Liver (tissue), 9 donors: ENCODE results near the gene DGCR2. TPM values are rescaled to one million over a fixed set of nuclear protein-coding genes. Genes with fewer than 3 reads are reported as not detected.

Source experiments
- DNase-seq: peaks from one replicate; pipeline ENCODE4 v3.0.0-alpha.2; 2017; ENCODE audit warnings: low spot score
- H3K27ac ChIP-seq, 2 donors: one replicate each; pipeline ENCODE4 v1.7.0; 2013; ENCODE audit warnings: inconsistent platforms in 2 of 2, low read length in 2 of 2, control low read depth in 1 of 2, low read depth in 1 of 2, mild to moderate bottlenecking in 1 of 2
- H3K27me3 ChIP-seq, 4 donors: one replicate each; pipeline versions ENCODE4 v1.6.1 to v1.7.0; 2013; ENCODE audit warnings: low read length in 3 of 4, inconsistent platforms in 1 of 4, mild to moderate bottlenecking in 1 of 4, moderate library complexity in 1 of 4; ENCODE audit not compliant: control insufficient read depth in 4 of 4, insufficient read depth in 4 of 4
- H3K36me3 ChIP-seq, 4 donors: one replicate each; pipeline versions ENCODE4 v1.6.1 to v1.7.0; 2013; ENCODE audit warnings: low read length in 3 of 4, mild to moderate bottlenecking in 3 of 4, low read depth in 1 of 4, moderate library complexity in 1 of 4; ENCODE audit not compliant: control insufficient read depth in 4 of 4, insufficient read depth in 3 of 4
- H3K4me1 ChIP-seq, 4 donors: one replicate each; pipeline versions ENCODE4 v1.6.1 to v1.7.0; 2013; ENCODE audit warnings: low read length in 3 of 4, mild to moderate bottlenecking in 3 of 4, moderate library complexity in 1 of 4; ENCODE audit not compliant: control insufficient read depth in 4 of 4, insufficient read depth in 4 of 4
- H3K4me3 ChIP-seq, 3 donors: one replicate each; pipeline versions ENCODE4 v1.6.1 to v1.7.0; 2013; ENCODE audit warnings: low read length in 3 of 3, control low read depth in 1 of 3, low read depth in 1 of 3, mild to moderate bottlenecking in 1 of 3
- H3K9ac ChIP-seq, 2 donors: one replicate each; pipeline ENCODE4 v1.7.0; 2013; ENCODE audit warnings: low read length in 2 of 2, mild to moderate bottlenecking in 2 of 2, moderate library complexity in 2 of 2, control low read depth in 1 of 2, low read depth in 1 of 2
- H3K9me3 ChIP-seq, 4 donors: one replicate each; pipeline versions ENCODE4 v1.6.1 to v1.7.0; 2013; ENCODE audit warnings: low read length in 3 of 4; ENCODE audit not compliant: control insufficient read depth in 4 of 4
- EGR1 ChIP-seq, 2 donors: IDR thresholded peaks; 2 replicates each; pipeline ENCODE4 v1.6.1; 2016 to 2018; ENCODE audit warnings: antibody characterized with exemption in 2 of 2, low read depth in 2 of 2
- FOXA1 ChIP-seq: IDR thresholded peaks from 2 replicates; pipeline ENCODE4 v1.6.1; 2016; ENCODE audit warnings: antibody characterized with exemption
- FOXA2 ChIP-seq: IDR thresholded peaks from 2 replicates; pipeline ENCODE4 v1.6.1; 2016; ENCODE audit warnings: antibody characterized with exemption
- GABPA ChIP-seq, 2 donors: IDR thresholded peaks in 1 of 2; conservative IDR thresholded peaks in 1 of 2; 2 replicates each; pipeline ENCODE4 v1.6.1; 2016; ENCODE audit warnings: antibody characterized with exemption in 2 of 2, mild to moderate bottlenecking in 1 of 2, moderate library complexity in 1 of 2
- HNF4A ChIP-seq, 2 donors: conservative IDR thresholded peaks; 2 replicates each; pipeline ENCODE4 v1.6.1; 2016; ENCODE audit warnings: antibody characterized with exemption in 2 of 2, mild to moderate bottlenecking in 2 of 2
- JUND ChIP-seq, 2 donors: IDR thresholded peaks; 2 replicates each; pipeline ENCODE4 v1.6.1; 2016; ENCODE audit warnings: antibody characterized with exemption in 2 of 2
- RAD21 ChIP-seq, 2 donors: IDR thresholded peaks; 2 replicates each; pipeline ENCODE4 v1.6.1; 2016; ENCODE audit warnings: antibody characterized with exemption in 2 of 2, mild to moderate bottlenecking in 2 of 2
- RXRA ChIP-seq, 2 donors: IDR thresholded peaks; 2 replicates each; pipeline ENCODE4 v1.6.1; 2017 to 2018; ENCODE audit warnings: antibody characterized with exemption in 2 of 2, mild to moderate bottlenecking in 1 of 2
- SP1 ChIP-seq: IDR thresholded peaks from 2 replicates; pipeline ENCODE4 v1.6.1; 2018; ENCODE audit warnings: antibody characterized with exemption, mild to moderate bottlenecking
- YY1 ChIP-seq: IDR thresholded peaks from 2 replicates; pipeline ENCODE4 v1.6.1; 2016; ENCODE audit warnings: antibody characterized with exemption, mild to moderate bottlenecking
- WGBS: extraction: QIAGEN DNeasy Blood & Tissue Kit; methylation state at CpG from one replicate; pipeline ENCODE4 v1.1.7; 2013; 5-methylcytosine and 5-hydroxymethylcytosine counted together
- polyA plus RNA-seq, 2 donors: library from polyadenylated mRNA; stranded (reverse) in 1 of 2; unstranded in 1 of 2; fragments of 200-250 nt in 1 of 2; fragments of >200 nt in 1 of 2; fragmentation: Nextera tagmentation in 1 of 2; extraction: Ambion mirVana in 1 of 2; gene quantifications; one replicate each; pipeline versions ENCODE4 v1.2.1 to v1.2.3, GENCODE V29; 2013 to 2015
- total RNA-seq, 2 donors: library from RNA; depleted of rRNA; stranded (reverse); fragments of >200 nt; gene quantifications; one replicate each; pipeline ENCODE4 v1.2.3, GENCODE V29; 2014
- TF ChIP-seq, protein P1 (sequence below): IDR thresholded peaks from 2 replicates; pipeline ENCODE4 v1.6.1; 2016; ENCODE audit warnings: antibody characterized with exemption
- TF ChIP-seq, protein P2 (sequence below): fragments of 150-350 bp; IDR thresholded peaks from 2 replicates; pipeline ENCODE4 v1.5.1; 2017; ENCODE audit warnings: improper control_type of control experiment, low read depth, low read length; ENCODE audit not compliant: missing input control
- TF ChIP-seq, protein P3 (sequence below): IDR thresholded peaks from 2 replicates; pipeline ENCODE4 v1.6.1; 2016; ENCODE audit warnings: antibody characterized with exemption
- TF ChIP-seq, protein P4 (sequence below): IDR thresholded peaks from 2 replicates; pipeline ENCODE4 v1.6.1; 2016; ENCODE audit warnings: antibody characterized with exemption, mild to moderate bottlenecking
- TF ChIP-seq, protein P5 (sequence below): IDR thresholded peaks from 2 replicates; pipeline ENCODE4 v1.6.1; 2016; ENCODE audit warnings: antibody characterized with exemption
- donor health status: healthy.
- donor health status: healthy.
- donor health status: healthy.
- donor health status: healthy.
- donor health status: healthy.

DGCR2 gene
- total and polyA plus RNA-seq, 4 donors = 11.2 to 30.0 (median 21.1) TPM

DNA sequence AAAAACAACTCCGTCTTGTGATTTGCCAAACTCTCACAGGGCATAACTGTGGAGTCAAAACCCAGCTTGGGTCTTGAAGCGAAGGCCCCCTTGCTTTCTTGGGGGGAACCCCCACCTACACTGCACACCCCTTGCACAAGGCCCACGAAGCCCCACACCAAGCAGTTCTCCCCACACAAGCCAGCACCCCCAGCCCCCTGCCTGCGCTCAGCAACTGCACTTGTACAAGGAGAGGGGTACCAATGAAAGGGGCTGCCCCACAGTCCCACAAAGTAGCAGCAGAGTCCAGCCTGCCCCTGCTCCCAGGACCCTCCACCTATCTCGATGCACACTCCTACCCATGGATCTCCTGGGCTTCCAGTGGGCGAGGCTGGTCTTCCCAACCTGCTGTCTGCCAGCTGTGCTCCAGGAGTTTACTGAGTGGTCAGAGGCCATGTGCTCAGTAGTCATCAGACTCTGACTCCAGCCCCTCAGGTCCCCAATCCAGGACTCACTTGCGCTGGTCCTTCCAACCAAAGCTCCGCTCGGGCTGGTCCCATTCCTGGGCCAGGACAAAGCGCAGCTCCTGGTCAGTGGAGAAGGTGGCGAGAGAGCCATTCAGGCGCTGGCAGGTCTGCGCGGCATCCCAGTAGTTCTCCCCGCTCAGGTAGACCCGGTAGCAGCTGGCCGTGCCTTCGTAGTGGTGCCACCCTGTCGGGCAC lies 57.7 kb downstream of the DGCR2 start:
- 98% methylated on average over 19 of the region's 19 CpGs for WGBS
- TF ChIP-seq HNF4A (conservative IDR thresholded peaks at IDR 0.05) (no peak), FOXA2 (no peak), YY1 (no peak), GABPA (IDR thresholded peaks at IDR 0.05 in 1 of 2, conservative IDR thresholded peaks at IDR 0.05 in 1 of 2) (no peak), EGR1 (IDR thresholded peaks at IDR 0.05; ENCODE audit: low read depth in 2 of 2) (no peak), RAD21 (IDR thresholded peaks at IDR 0.05) (no peak), SP1 (no peak)
- TF ChIP-seq, protein P1, sequence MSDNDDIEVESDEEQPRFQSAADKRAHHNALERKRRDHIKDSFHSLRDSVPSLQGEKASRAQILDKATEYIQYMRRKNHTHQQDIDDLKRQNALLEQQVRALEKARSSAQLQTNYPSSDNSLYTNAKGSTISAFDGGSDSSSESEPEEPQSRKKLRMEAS = no peak
- TF ChIP-seq, protein P2, sequence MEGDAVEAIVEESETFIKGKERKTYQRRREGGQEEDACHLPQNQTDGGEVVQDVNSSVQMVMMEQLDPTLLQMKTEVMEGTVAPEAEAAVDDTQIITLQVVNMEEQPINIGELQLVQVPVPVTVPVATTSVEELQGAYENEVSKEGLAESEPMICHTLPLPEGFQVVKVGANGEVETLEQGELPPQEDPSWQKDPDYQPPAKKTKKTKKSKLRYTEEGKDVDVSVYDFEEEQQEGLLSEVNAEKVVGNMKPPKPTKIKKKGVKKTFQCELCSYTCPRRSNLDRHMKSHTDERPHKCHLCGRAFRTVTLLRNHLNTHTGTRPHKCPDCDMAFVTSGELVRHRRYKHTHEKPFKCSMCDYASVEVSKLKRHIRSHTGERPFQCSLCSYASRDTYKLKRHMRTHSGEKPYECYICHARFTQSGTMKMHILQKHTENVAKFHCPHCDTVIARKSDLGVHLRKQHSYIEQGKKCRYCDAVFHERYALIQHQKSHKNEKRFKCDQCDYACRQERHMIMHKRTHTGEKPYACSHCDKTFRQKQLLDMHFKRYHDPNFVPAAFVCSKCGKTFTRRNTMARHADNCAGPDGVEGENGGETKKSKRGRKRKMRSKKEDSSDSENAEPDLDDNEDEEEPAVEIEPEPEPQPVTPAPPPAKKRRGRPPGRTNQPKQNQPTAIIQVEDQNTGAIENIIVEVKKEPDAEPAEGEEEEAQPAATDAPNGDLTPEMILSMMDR = no peak
- TF ChIP-seq, protein P3, sequence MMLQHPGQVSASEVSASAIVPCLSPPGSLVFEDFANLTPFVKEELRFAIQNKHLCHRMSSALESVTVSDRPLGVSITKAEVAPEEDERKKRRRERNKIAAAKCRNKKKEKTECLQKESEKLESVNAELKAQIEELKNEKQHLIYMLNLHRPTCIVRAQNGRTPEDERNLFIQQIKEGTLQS = no peak
- TF ChIP-seq, protein P4, sequence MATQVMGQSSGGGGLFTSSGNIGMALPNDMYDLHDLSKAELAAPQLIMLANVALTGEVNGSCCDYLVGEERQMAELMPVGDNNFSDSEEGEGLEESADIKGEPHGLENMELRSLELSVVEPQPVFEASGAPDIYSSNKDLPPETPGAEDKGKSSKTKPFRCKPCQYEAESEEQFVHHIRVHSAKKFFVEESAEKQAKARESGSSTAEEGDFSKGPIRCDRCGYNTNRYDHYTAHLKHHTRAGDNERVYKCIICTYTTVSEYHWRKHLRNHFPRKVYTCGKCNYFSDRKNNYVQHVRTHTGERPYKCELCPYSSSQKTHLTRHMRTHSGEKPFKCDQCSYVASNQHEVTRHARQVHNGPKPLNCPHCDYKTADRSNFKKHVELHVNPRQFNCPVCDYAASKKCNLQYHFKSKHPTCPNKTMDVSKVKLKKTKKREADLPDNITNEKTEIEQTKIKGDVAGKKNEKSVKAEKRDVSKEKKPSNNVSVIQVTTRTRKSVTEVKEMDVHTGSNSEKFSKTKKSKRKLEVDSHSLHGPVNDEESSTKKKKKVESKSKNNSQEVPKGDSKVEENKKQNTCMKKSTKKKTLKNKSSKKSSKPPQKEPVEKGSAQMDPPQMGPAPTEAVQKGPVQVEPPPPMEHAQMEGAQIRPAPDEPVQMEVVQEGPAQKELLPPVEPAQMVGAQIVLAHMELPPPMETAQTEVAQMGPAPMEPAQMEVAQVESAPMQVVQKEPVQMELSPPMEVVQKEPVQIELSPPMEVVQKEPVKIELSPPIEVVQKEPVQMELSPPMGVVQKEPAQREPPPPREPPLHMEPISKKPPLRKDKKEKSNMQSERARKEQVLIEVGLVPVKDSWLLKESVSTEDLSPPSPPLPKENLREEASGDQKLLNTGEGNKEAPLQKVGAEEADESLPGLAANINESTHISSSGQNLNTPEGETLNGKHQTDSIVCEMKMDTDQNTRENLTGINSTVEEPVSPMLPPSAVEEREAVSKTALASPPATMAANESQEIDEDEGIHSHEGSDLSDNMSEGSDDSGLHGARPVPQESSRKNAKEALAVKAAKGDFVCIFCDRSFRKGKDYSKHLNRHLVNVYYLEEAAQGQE = no peak
- Histone ChIP-seq H3K4me1 (peaks cover 2 to 22% (median 12%) of the 10 kb centered on the region in 4 donors), H3K4me3 (no peak overlapping the region), H3K27me3 (no peaks in the 10 kb centered on the region), H3K9ac (no peak overlapping the region), H3K27ac (no peak overlapping the region), H3K9me3 (no peaks in the 10 kb centered on the region), H3K36me3 (peaks cover 15 to 47% (median 38%) of the 10 kb centered on the region in 4 donors)
- no peak for DNase-seq

DNA sequence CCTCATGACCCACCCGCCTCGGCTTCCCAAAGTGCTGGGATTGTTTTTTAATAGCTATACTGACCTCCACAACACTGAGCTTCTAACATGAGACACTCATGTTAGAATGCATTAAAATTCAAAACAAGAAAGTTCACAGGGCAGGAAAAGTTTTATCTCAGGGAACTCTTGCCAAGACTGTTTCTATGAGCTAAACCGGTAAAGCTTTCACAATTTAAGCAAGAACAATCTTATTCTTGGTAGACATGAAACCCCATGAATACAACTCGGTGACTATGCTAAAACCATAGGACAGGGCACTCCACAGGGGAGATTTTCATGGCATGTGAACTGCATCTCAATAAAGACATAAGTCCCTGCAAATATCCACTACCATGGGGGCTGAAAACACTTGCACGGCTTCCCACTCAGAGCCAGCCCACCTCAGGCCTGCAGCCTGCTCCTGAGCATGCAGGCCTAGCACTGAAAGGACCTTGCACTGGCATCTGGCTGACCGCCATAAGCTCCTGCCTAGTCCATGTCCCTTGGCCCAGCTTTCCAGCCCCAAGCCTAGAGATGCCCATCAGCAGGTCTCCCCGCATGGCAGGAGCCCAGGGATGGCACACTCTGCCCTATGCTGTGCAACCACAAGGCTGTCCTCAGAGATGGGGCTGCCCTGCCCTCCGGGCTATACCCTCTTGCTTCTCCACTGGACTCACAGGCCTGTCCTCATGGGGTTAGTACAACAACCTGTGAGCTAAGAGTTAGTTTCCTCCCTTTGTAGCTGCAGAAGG lies 58.4 kb downstream of the DGCR2 start:
- peaks cover 20 to 47% (median 41%) of the 10 kb centered on the region in 4 donors for H3K36me3 ChIP-seq
- peaks cover 2 to 22% (median 12%) of the 10 kb centered on the region in 4 donors for H3K4me1 ChIP-seq
- 56% methylated on average over 8 of the region's 8 CpGs for WGBS
- H3K27ac ChIP-seq = no peak overlapping the region
- no peak overlapping the region for H3K9ac ChIP-seq
- no peak for DNase-seq
- no peaks in the 10 kb centered on the region for H3K27me3 ChIP-seq
- H3K9me3 ChIP-seq = no peaks in the 10 kb centered on the region
- no peak overlapping the region for H3K4me3 ChIP-seq
- peak; percentile 64 to 73 for TF ChIP-seq HNF4A (conservative IDR thresholded peaks at IDR 0.05)
- TF ChIP-seq, protein P1 = no peak
- no peak for TF ChIP-seq EGR1 (IDR thresholded peaks at IDR 0.05; ENCODE audit: low read depth in 2 of 2)
- TF ChIP-seq JUND (IDR thresholded peaks at IDR 0.05) = no peak
- peak in 1 of 2 donors; percentile 28 for TF ChIP-seq RXRA (IDR thresholded peaks at IDR 0.05)
- no peak for TF ChIP-seq SP1
- no peak for TF ChIP-seq FOXA1
- TF ChIP-seq, protein P5, sequence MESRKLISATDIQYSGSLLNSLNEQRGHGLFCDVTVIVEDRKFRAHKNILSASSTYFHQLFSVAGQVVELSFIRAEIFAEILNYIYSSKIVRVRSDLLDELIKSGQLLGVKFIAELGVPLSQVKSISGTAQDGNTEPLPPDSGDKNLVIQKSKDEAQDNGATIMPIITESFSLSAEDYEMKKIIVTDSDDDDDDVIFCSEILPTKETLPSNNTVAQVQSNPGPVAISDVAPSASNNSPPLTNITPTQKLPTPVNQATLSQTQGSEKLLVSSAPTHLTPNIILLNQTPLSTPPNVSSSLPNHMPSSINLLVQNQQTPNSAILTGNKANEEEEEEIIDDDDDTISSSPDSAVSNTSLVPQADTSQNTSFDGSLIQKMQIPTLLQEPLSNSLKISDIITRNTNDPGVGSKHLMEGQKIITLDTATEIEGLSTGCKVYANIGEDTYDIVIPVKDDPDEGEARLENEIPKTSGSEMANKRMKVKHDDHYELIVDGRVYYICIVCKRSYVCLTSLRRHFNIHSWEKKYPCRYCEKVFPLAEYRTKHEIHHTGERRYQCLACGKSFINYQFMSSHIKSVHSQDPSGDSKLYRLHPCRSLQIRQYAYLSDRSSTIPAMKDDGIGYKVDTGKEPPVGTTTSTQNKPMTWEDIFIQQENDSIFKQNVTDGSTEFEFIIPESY = no peak
- TF ChIP-seq, protein P2 = no peak
- peak in 1 of 2 donors; percentile 34 for TF ChIP-seq RAD21 (IDR thresholded peaks at IDR 0.05)
